Sigmoid colon (tissue), 4 donors: ENCODE results near the gene PRKG2.

Experiments used
- POLR2A ChIP-seq, 2 donors: fragments of 450-650 bp; IDR thresholded peaks; one replicate each; pipeline ENCODE4 v1.6.1; 2016; ENCODE audit warnings: antibody characterized with exemption in 2 of 2, mild to moderate bottlenecking in 2 of 2, moderate library complexity in 2 of 2
- POLR2AphosphoS5 ChIP-seq, 4 donors: sonication (generic); formaldehyde crosslinking; IDR thresholded peaks; one replicate each; pipeline ENCODE4 v1.6.1; 2017; ENCODE audit warnings: antibody characterized with exemption in 4 of 4
- TF ChIP-seq, protein P1 (sequence below), 4 experiments: fragments of 450-650 bp in 3 of 4; fragments of 200-600 bp in 1 of 4; IDR thresholded peaks; one replicate each; pipeline ENCODE4 v1.5.1; 2016 to 2019; ENCODE audit warnings: antibody characterized with exemption in 4 of 4, mild to moderate bottlenecking in 3 of 4, moderate library complexity in 2 of 4

DNA sequence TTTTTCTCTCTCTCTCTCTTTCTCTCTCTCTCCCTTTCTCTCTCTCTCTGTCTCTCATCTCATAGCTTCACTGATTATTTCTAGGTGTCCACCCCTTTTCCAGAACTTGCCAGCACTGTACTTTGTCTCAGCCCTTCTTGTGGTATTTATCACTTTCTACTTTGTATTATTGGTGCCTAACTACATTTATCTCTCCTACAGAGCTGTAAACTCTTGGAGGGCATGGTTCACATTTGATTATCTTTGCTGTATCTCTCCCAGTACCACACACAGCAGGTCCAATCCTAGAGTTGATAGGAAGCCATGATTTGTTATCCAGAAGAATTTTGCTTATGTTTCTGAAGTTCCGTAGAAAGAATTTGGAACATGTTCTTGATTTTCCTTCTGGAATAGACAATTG, 5.2 kb upstream of the PRKG2 start:
- TF ChIP-seq, protein P1, sequence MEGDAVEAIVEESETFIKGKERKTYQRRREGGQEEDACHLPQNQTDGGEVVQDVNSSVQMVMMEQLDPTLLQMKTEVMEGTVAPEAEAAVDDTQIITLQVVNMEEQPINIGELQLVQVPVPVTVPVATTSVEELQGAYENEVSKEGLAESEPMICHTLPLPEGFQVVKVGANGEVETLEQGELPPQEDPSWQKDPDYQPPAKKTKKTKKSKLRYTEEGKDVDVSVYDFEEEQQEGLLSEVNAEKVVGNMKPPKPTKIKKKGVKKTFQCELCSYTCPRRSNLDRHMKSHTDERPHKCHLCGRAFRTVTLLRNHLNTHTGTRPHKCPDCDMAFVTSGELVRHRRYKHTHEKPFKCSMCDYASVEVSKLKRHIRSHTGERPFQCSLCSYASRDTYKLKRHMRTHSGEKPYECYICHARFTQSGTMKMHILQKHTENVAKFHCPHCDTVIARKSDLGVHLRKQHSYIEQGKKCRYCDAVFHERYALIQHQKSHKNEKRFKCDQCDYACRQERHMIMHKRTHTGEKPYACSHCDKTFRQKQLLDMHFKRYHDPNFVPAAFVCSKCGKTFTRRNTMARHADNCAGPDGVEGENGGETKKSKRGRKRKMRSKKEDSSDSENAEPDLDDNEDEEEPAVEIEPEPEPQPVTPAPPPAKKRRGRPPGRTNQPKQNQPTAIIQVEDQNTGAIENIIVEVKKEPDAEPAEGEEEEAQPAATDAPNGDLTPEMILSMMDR (IDR thresholded peaks at IDR 0.05): no peak
- TF ChIP-seq POLR2A (IDR thresholded peaks at IDR 0.05) (no peak), POLR2AphosphoS5 (IDR thresholded peaks at IDR 0.05) (no peak)
